Panc1 (cell line): ENCODE measurements around the gene UBR2. TPM values are rescaled to one million over a fixed set of nuclear protein-coding genes. Genes with fewer than 3 reads are reported as not detected.

Experiments used
- ATAC-seq: fragments of 200-7000 bp; cut with Tn5 transposase; 2 replicates; pipeline ENCODE4 v1.9.1; 2020; ENCODE audit warnings: mild to moderate bottlenecking, moderate library complexity
- BruUV-seq: library from RNA; stranded (reverse); fragments of 400-500 nt; replicated peaks from 2 replicates; lab custom pipeline; 2021; lab: Mats Ljungman, UMichigan
- CTCF ChIA-PET: fragments of 300-600 bp; sonication (Branson Sonifier 250); formaldehyde crosslinking; loops from one replicate; lab custom pipeline; 2022; ENCODE audit warnings: antibody characterized with exemption; lab: Charles Lee
- POLR2A ChIA-PET: fragments of 300-600 bp; sonication (Branson Sonifier 250); formaldehyde crosslinking; loops from one replicate; lab custom pipeline; 2022; ENCODE audit warnings: antibody characterized with exemption; lab: Charles Lee
- DNase-seq: peaks from one replicate; pipeline ENCODE4 v3.0.0-alpha.2; 2010; ENCODE audit warnings: low read depth, low spot score
- H3K27ac ChIP-seq: 2 replicates; pipeline ENCODE4 v1.5.1; 2011; ENCODE audit warnings: mild to moderate bottlenecking, low read length, inconsistent platforms
- H3K27me3 ChIP-seq: fragments of 200-500 bp; sonication (Bioruptor generic); 2 replicates; pipeline ENCODE4 v1.6.0; 2014; ENCODE audit warnings: low read length, inconsistent platforms; ENCODE audit not compliant: control insufficient read depth, insufficient read depth
- H3K36me3 ChIP-seq: fragments of 200-500 bp; sonication (Bioruptor generic); 2 replicates; pipeline ENCODE4 v1.5.1; 2014; ENCODE audit warnings: inconsistent platforms, mild to moderate bottlenecking, low read length, moderate library complexity; ENCODE audit not compliant: control insufficient read depth, insufficient read depth
- H3K4me1 ChIP-seq: 2 replicates; pipeline ENCODE4 v1.5.1; 2011; ENCODE audit warnings: inconsistent platforms, mild to moderate bottlenecking, low read length, moderate library complexity; ENCODE audit not compliant: control insufficient read depth, insufficient read depth
- H3K4me3 ChIP-seq, 2 experiments: 2 replicates each; pipeline ENCODE4 v1.5.1; 2011 to 2012; ENCODE audit warnings: low read depth in 2 of 2, low read length in 2 of 2, mild to moderate bottlenecking in 2 of 2, inconsistent platforms in 1 of 2, moderate library complexity in 1 of 2
- H3K9me3 ChIP-seq: fragments of 200-500 bp; sonication (Bioruptor generic); 2 replicates; pipeline ENCODE4 v1.5.1; 2014; ENCODE audit warnings: low read depth, mild to moderate bottlenecking, inconsistent platforms, low read length, moderate library complexity; ENCODE audit not compliant: control insufficient read depth, insufficient read depth
- CTCF ChIP-seq: fragments of 450-650 bp; IDR thresholded peaks from 2 replicates; pipeline ENCODE4 v1.5.1; 2017; ENCODE audit warnings: mild to moderate bottlenecking
- POLR2AphosphoS5 ChIP-seq: IDR thresholded peaks from 2 replicates; pipeline ENCODE4 v1.6.1; 2012; ENCODE audit warnings: mild to moderate bottlenecking, low read depth, low read length, moderate library complexity
- REST ChIP-seq, 2 experiments: IDR thresholded peaks; 2 replicates each; pipeline ENCODE4 v1.6.1; 2011 to 2012; ENCODE audit warnings: low read depth in 2 of 2, control low read depth in 1 of 2, low read length in 1 of 2, mild to moderate bottlenecking in 1 of 2, moderate library complexity in 1 of 2; ENCODE audit not compliant: insufficient read depth in 1 of 2
- SIN3A ChIP-seq: IDR thresholded peaks from 2 replicates; pipeline ENCODE4 v1.6.1; 2012; ENCODE audit warnings: low read depth, mild to moderate bottlenecking, low read length, moderate library complexity, borderline replicate concordance; ENCODE audit not compliant: insufficient read depth
- TCF7L2 ChIP-seq: IDR thresholded peaks from 2 replicates; pipeline ENCODE4 v1.6.1; 2011; ENCODE audit warnings: mild to moderate bottlenecking, low read depth, low read length, inconsistent platforms
- in situ Hi-C: cut with HindIII; loops from 2 replicates; pipeline ENCODE4 v1.10.0; 2016; ENCODE audit warnings: low sequenced_read_pairs, low pct_unique_long_range_greater_than_20kb
- intact Hi-C: fragments of 100-400 bp; cut with micrococcal nuclease; formaldehyde crosslinking; loops from one replicate; pipeline ENCODE4 v1.10.0; 2022; ENCODE audit not compliant: unreplicated experiment
- total RNA-seq: library from RNA; stranded (reverse); gene quantifications from one replicate; pipeline ENCODE4 v1.2.1, GENCODE V29; 2021; ENCODE audit not compliant: unreplicated experiment

The UBR2 gene
- total RNA-seq, 1 experiment from 2014 or later, result 19.1 TPM

- Histone ChIP-seq H3K4me1 (no peaks in the 10 kb centered on the region; the same call in 1 of the 2 replicates), H3K27ac (no peak overlapping the region), H3K27me3 (no peaks in the 10 kb centered on the region), H3K9me3 (0 out of 2 replicates have a peak, but pooled peaks cover 3% of the 10 kb centered on the region), H3K36me3 (no peaks in the 10 kb centered on the region), H3K4me3 (no peak overlapping the region)
- in situ Hi-C loops (no loop called here), intact Hi-C loops (no loop called here)
- ChIA-PET CTCF (no interaction called here), POLR2A (no interaction called here)
- ATAC-seq (no peak), DNase-seq (no peak)
- BruUV-seq, result no TSS peak
- no peak for TF ChIP-seq REST (IDR thresholded peaks at IDR 0.05; ENCODE audit: insufficient read depth in 1 of 2, low read depth in 2 of 2, low read length in 1 of 2)
- TF ChIP-seq CTCF, result no peak
- TF ChIP-seq POLR2AphosphoS5, result no peak
- TF ChIP-seq SIN3A, result no peak
- TF ChIP-seq TCF7L2, result no peak
Observed at GRCh38 chr6:42525206-42525605, 38.6 kb upstream of the UBR2 start.

GRCh38 chr6:42526616-42527015 is 37.2 kb upstream of the UBR2 start:
- Histone ChIP-seq H3K4me1 (no peaks in the 10 kb centered on the region; the same call in 1 of the 2 replicates), H3K9me3 (no peaks in the 10 kb centered on the region), H3K27ac (no peak overlapping the region), H3K4me3 (no peak overlapping the region), H3K27me3 (no peaks in the 10 kb centered on the region), H3K36me3 (no peaks in the 10 kb centered on the region)
- BruUV-seq, result no TSS peak
- no peak for TF ChIP-seq TCF7L2
- no peak for TF ChIP-seq SIN3A
- no peak for TF ChIP-seq CTCF
- TF ChIP-seq REST (IDR thresholded peaks at IDR 0.05; ENCODE audit: insufficient read depth in 1 of 2, low read depth in 2 of 2, low read length in 1 of 2), result no peak
- no peak for TF ChIP-seq POLR2AphosphoS5
- DNase-seq (no peak), ATAC-seq (no peak)
- intact Hi-C loops (no loop called here), in situ Hi-C loops (no loop called here)
- ChIA-PET CTCF (no interaction called here), POLR2A (no interaction called here)
